Measurements from ENCODE around the gene SEMA6C.
"Not testable (repeated sequence)": the region's sequence is repeated elsewhere in the genome, so short reads cannot be mapped to it uniquely, and the experiment has no call there.

SEMA6C gene

DNA sequence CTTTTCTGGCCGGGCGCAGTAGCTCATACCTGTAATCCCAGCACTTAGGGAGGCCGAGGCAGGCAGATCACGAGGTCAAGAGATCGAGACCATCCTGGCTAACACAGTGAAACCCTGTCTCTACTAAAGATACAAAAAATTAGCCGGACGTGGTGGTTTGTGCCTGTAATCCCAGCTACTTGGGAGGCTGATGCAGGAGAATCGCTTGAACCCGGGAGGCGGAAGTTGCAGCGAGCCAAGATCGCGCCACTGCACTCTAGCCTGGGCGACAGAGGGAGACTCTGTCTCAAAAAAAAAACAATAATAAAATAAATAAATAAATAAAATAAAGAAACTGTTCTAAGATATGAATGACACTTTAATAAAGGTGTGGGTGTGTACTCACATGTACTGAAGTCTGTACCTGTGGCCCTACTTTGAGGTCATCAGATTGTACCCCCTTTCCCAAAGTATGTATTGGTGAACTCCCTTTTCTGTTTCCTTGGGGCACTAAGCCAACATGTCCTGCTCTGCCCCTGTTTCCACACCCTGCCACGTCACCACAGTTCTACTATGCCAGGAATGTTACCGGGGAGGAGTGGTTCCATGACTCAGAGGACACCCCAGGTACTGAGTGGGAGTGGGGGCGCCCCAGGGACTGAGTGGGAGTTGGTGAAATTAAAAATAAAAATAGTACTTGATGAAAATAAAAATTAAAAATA lies 48.6 kb upstream of the SEMA6C start:
- POLR2A ChIA-PET: interaction anchor here (0.6 to 1.2 kb wide), 2 partner anchors 59 to 194 kb away, joined by 3 to 9 read pairs; partner anchors contain the start of gene PSMD4
- H3K36me3 ChIP-seq (ENCODE audit: control insufficient read depth in 2 of 2, insufficient read depth in 1 of 2, low read length in 2 of 2); H3K4me1 ChIP-seq (ENCODE audit: control insufficient read depth, insufficient read depth, low read length); H3K27ac ChIP-seq (ENCODE audit: extremely low read depth, low read depth, low read length); H3K9me3 ChIP-seq (ENCODE audit: control insufficient read depth, insufficient read depth, low read depth, low read length); H3K4me3 ChIP-seq (ENCODE audit: low read depth, low read length): not testable (repeated sequence)
- CTCF ChIA-PET: interaction anchor here (0.7 to 3.8 kb wide), 6 partner anchors 57 to 145 kb away, joined by 3 to 24 read pairs (median 4); no protein-coding TSS in a partner anchor
- TF ChIP-seq, protein P1, sequence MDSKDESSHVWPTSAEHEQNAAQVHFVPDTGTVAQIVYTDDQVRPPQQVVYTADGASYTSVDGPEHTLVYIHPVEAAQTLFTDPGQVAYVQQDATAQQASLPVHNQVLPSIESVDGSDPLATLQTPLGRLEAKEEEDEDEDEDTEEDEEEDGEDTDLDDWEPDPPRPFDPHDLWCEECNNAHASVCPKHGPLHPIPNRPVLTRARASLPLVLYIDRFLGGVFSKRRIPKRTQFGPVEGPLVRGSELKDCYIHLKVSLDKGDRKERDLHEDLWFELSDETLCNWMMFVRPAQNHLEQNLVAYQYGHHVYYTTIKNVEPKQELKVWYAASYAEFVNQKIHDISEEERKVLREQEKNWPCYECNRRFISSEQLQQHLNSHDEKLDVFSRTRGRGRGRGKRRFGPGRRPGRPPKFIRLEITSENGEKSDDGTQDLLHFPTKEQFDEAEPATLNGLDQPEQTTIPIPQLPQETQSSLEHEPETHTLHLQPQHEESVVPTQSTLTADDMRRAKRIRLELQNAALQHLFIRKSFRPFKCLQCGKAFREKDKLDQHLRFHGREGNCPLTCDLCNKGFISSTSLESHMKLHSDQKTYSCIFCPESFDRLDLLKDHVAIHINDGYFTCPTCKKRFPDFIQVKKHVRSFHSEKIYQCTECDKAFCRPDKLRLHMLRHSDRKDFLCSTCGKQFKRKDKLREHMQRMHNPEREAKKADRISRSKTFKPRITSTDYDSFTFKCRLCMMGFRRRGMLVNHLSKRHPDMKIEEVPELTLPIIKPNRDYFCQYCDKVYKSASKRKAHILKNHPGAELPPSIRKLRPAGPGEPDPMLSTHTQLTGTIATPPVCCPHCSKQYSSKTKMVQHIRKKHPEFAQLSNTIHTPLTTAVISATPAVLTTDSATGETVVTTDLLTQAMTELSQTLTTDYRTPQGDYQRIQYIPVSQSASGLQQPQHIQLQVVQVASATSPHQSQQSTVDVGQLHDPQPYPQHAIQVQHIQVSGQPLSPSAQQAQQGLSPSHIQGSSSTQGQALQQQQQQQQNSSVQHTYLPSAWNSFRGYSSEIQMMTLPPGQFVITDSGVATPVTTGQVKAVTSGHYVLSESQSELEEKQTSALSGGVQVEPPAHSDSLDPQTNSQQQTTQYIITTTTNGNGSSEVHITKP (tag by site-specific recombination; IDR thresholded peaks at IDR 0.05): peak; percentile 98
- TF ChIP-seq, protein P2, sequence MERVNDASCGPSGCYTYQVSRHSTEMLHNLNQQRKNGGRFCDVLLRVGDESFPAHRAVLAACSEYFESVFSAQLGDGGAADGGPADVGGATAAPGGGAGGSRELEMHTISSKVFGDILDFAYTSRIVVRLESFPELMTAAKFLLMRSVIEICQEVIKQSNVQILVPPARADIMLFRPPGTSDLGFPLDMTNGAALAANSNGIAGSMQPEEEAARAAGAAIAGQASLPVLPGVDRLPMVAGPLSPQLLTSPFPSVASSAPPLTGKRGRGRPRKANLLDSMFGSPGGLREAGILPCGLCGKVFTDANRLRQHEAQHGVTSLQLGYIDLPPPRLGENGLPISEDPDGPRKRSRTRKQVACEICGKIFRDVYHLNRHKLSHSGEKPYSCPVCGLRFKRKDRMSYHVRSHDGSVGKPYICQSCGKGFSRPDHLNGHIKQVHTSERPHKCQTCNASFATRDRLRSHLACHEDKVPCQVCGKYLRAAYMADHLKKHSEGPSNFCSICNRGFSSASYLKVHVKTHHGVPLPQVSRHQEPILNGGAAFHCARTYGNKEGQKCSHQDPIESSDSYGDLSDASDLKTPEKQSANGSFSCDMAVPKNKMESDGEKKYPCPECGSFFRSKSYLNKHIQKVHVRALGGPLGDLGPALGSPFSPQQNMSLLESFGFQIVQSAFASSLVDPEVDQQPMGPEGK (tag by site-specific recombination; IDR thresholded peaks at IDR 0.05): peak; percentile 56
- TF ChIP-seq KLF1 (tag by site-specific recombination; IDR thresholded peaks at IDR 0.05): 0 out of 2 replicates have a peak, but pooled peaks have one; percentile 33
- 0 out of 2 replicates have a peak, but pooled peaks have one; percentile 36 for TF ChIP-seq ZNF629 (tag by site-specific recombination; IDR thresholded peaks at IDR 0.05)
- TF ChIP-seq KLF8 (tag by site-specific recombination; IDR thresholded peaks at IDR 0.05): 0 out of 2 replicates have a peak, but pooled peaks have one; percentile 18
- TF ChIP-seq EGR2 (tag by site-specific recombination; IDR thresholded peaks at IDR 0.05; ENCODE audit: low read depth): peak; percentile 52
- TF ChIP-seq GLIS2 (tag by site-specific recombination; IDR thresholded peaks at IDR 0.05): peak; percentile 49; the same call in 1 of the 2 replicates
- TF ChIP-seq, protein P3, sequence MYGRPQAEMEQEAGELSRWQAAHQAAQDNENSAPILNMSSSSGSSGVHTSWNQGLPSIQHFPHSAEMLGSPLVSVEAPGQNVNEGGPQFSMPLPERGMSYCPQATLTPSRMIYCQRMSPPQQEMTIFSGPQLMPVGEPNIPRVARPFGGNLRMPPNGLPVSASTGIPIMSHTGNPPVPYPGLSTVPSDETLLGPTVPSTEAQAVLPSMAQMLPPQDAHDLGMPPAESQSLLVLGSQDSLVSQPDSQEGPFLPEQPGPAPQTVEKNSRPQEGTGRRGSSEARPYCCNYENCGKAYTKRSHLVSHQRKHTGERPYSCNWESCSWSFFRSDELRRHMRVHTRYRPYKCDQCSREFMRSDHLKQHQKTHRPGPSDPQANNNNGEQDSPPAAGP (tag by site-specific recombination; IDR thresholded peaks at IDR 0.05): peak; percentile 67; the same call in 1 of the 2 replicates
- TF ChIP-seq ZFHX2 (tag by site-specific recombination; conservative IDR thresholded peaks at IDR 0.05): peak; percentile 87
- TF ChIP-seq ZNF280D (tag by site-specific recombination; IDR thresholded peaks at IDR 0.05): 0 out of 2 replicates have a peak, but pooled peaks have one; percentile 18

DNA sequence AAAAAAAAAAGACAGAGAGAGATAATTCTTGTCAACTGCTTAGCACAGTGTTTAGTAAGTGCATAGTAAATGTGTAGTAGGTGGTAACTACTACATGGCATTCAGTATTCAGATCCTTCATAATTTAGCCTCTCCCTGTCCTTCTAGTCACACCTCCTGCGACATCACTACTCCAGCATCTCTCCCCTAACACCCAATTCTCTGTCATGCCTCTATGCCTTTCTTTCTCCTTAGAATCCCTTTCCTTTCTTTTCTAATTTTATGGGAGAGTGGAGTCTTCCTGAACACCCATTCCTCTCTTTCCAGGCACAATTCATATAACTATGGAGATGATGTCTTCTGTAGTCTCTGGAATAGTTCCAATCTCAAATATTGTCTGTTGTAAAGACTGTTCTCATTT lies 47.4 kb upstream of the SEMA6C start:
- ChIA-PET CTCF (interaction anchor here (1.1 to 1.3 kb wide), 2 partner anchors 34 to 58 kb away, joined by 3 read pairs; no protein-coding TSS in a partner anchor), POLR2A (no interaction called here)
- Histone ChIP-seq H3K4me3 (ENCODE audit: low read depth, low read length) (no peak overlapping the region), H3K9me3 (ENCODE audit: control insufficient read depth, insufficient read depth, low read depth, low read length) (no peaks in the 10 kb centered on the region), H3K4me1 (ENCODE audit: control insufficient read depth, insufficient read depth, low read length) (no peaks in the 10 kb centered on the region), H3K27ac (ENCODE audit: extremely low read depth, low read depth, low read length) (no peak overlapping the region), H3K36me3 (ENCODE audit: control insufficient read depth in 2 of 2, insufficient read depth in 1 of 2, low read length in 2 of 2) (no peaks in the 10 kb centered on the region)
- TF ChIP-seq, protein P1 (tag by site-specific recombination; IDR thresholded peaks at IDR 0.05): peak; percentile 18; the same call in 1 of the 2 replicates
- TF ChIP-seq ZNF837 (tag by site-specific recombination; IDR thresholded peaks at IDR 0.05) (no peak), PRDM1 (tag by site-specific recombination; IDR thresholded peaks at IDR 0.05) (peak; percentile 76)
- TF ChIP-seq, protein P4, sequence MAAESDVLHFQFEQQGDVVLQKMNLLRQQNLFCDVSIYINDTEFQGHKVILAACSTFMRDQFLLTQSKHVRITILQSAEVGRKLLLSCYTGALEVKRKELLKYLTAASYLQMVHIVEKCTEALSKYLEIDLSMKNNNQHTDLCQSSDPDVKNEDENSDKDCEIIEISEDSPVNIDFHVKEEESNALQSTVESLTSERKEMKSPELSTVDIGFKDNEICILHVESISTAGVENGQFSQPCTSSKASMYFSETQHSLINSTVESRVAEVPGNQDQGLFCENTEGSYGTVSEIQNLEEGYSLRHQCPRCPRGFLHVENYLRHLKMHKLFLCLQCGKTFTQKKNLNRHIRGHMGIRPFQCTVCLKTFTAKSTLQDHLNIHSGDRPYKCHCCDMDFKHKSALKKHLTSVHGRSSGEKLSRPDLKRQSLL (tag by site-specific recombination; IDR thresholded peaks at IDR 0.05): peak; percentile 73
